Naive thymus-derived CD4-positive, alpha-beta T cell (primary cell): ENCODE results near the gene DDX49. TPM values are rescaled to one million over a fixed set of nuclear protein-coding genes. Genes with fewer than 3 reads are reported as not detected.

Source experiments
- ATAC-seq: fragments of 150-1000 bp; cut with Tn5 transposase; 2 replicates; pipeline ENCODE4 v1.10.0; 2021; ENCODE audit warnings: mild to moderate bottlenecking, moderate library complexity
- CTCF ChIA-PET: fragments of 350-600 bp; sonication (Branson Sonifier 250); formaldehyde crosslinking; loops from one replicate; lab custom pipeline; 2021; ENCODE audit warnings: antibody characterized with exemption; lab: Charles Lee
- POLR2A ChIA-PET: fragments of 350-600 bp; sonication (Branson Sonifier 250); formaldehyde crosslinking; loops from one replicate; lab custom pipeline; 2021; ENCODE audit warnings: antibody characterized with exemption, inconsistent platforms; lab: Charles Lee
- DNase-seq, 9 donors: peaks; one replicate each; pipeline versions ENCODE4 v3.0.0 to v3.0.0-alpha.2; 2020 to 2022; ENCODE audit warnings: mixed read lengths in 1 of 9
- H3K27ac ChIP-seq: one replicate; pipeline ENCODE4 v1.7.0; 2013; ENCODE audit warnings: mild to moderate bottlenecking, low read depth, low read length, moderate library complexity
- H3K27me3 ChIP-seq, 2 donors: one replicate each; pipeline ENCODE4 v1.7.0; 2013; ENCODE audit warnings: low read length in 2 of 2, mild to moderate bottlenecking in 2 of 2, moderate library complexity in 2 of 2; ENCODE audit not compliant: control insufficient read depth in 2 of 2, insufficient read depth in 2 of 2
- H3K36me3 ChIP-seq, 3 experiments: 1 replicate in 2 of 3; 2 replicates in 1 of 3; pipeline ENCODE4 v1.7.0; 2013; ENCODE audit warnings: low read length in 3 of 3, mild to moderate bottlenecking in 3 of 3, moderate library complexity in 1 of 3; ENCODE audit not compliant: insufficient read depth in 3 of 3, control insufficient read depth in 2 of 3
- H3K4me1 ChIP-seq, 2 donors: one replicate each; pipeline ENCODE4 v1.7.0; 2013; ENCODE audit warnings: low read length in 2 of 2, mild to moderate bottlenecking in 2 of 2, moderate library complexity in 1 of 2; ENCODE audit not compliant: control insufficient read depth in 2 of 2, insufficient read depth in 2 of 2
- H3K4me3 ChIP-seq: 2 replicates; pipeline ENCODE4 v1.7.0; 2013; ENCODE audit warnings: mild to moderate bottlenecking, low read length
- H3K9me3 ChIP-seq, 3 experiments: 1 replicate in 2 of 3; 2 replicates in 1 of 3; pipeline ENCODE4 v1.7.0; 2013; ENCODE audit warnings: low read length in 3 of 3; ENCODE audit not compliant: control insufficient read depth in 2 of 3
- H3K27ac Mint-ChIP-seq, 9 donors: one replicate each; pipeline ENCODE4 v1.8.0; 2020 to 2022; ENCODE audit warnings: mixed read lengths in 9 of 9, mild to moderate bottlenecking in 8 of 9, moderate library complexity in 5 of 9, inconsistent platforms in 2 of 9
- H3K27me3 Mint-ChIP-seq, 5 donors: one replicate each; pipeline ENCODE4 v1.8.0; 2021 to 2022; ENCODE audit warnings: mixed read lengths in 5 of 5, mild to moderate bottlenecking in 1 of 5
- H3K36me3 Mint-ChIP-seq, 5 donors: one replicate each; pipeline ENCODE4 v1.8.0; 2020 to 2022; ENCODE audit warnings: mixed read lengths in 5 of 5, mild to moderate bottlenecking in 3 of 5, inconsistent platforms in 1 of 5
- H3K4me1 Mint-ChIP-seq, 7 donors: one replicate each; pipeline ENCODE4 v1.8.0; 2020 to 2022; ENCODE audit warnings: mixed read lengths in 7 of 7, mild to moderate bottlenecking in 3 of 7, inconsistent platforms in 1 of 7
- H3K4me3 Mint-ChIP-seq, 10 donors: one replicate each; pipeline ENCODE4 v1.8.0; 2020 to 2022; ENCODE audit warnings: mild to moderate bottlenecking in 10 of 10, mixed read lengths in 10 of 10, moderate library complexity in 6 of 10, inconsistent platforms in 2 of 10
- H3K9me3 Mint-ChIP-seq, 11 donors: one replicate each; pipeline ENCODE4 v1.8.0; 2020 to 2022; ENCODE audit warnings: mixed read lengths in 11 of 11, mild to moderate bottlenecking in 4 of 11, inconsistent platforms in 1 of 11, moderate library complexity in 1 of 11
- intact Hi-C, 2 donors: fragments of 100-400 bp; cut with micrococcal nuclease; formaldehyde crosslinking; loops; one replicate each; pipeline ENCODE4 v1.15.1; 2023
- polyA plus RNA-seq, 2 donors: library from polyadenylated mRNA; unstranded; fragments of 300-500 nt; fragmentation: Illumina TruSeq; gene quantifications; one replicate each; pipeline ENCODE4 v1.2.3, GENCODE V29; 2021
- total RNA-seq, 6 experiments: library from RNA in 5 of 6; stranded (reverse) in 5 of 6; gene quantifications; 1 replicate in 5 of 6; 2 replicates in 1 of 6; pipeline ENCODE4 v1.2.3 and lab custom pipeline; 2021 to 2026

The DDX49 gene
- total and polyA plus RNA-seq, 7 experiments from 2014 or later: 19.9 to 63.2 (median 50.2) TPM

DNA sequence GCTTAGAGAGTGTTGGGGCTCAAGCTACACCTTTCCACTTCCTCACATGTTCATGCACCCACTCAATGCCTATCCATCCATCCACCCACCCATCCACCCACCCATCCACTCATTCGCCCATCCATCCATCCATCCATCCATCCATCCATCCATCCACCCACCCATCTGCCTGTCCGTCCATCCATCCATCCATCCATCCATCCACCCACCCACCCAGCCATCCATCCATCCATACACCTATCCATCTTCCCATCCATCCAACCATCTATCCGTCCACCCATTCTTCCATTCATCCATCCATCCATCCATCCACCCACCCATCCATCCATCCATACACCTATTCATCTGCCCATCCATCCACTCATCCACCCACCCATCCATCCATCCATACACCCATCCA, 34.6 kb downstream of the DDX49 start:
- POLR2A ChIA-PET: no interaction called here
- peaks cover 0 to 2% (median 0%) of the 10 kb centered on the region in 7 donors for H3K4me1 Mint-ChIP-seq

DNA sequence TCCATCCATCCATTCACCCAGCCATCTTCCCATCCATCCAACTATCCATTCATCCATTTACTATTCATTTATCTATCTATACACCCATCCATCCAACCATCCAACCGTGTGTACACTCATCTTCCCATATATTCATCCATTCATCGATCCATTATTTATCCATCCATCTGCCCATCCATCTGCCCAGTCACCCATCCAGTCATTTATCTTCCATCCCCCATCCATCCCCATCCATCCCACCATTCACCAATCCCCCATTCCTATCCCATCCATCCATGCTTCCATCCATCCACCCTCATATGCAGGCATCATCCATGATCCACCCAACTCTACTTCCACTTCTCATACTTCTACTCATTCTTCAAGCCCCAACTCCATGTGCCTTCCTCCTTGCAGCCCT, 35.5 kb downstream of the DDX49 start:
- ChIA-PET POLR2A (no interaction called here), CTCF (no interaction called here)
- H3K4me1 Mint-ChIP-seq: peaks cover 0 to 2% (median 0%) of the 10 kb centered on the region in 7 donors
- Histone ChIP-seq H3K36me3 (no peaks in the 10 kb centered on the region), H3K4me3 (no peak overlapping the region), H3K9me3 (no peaks in the 10 kb centered on the region), H3K27me3 (no peaks in the 10 kb centered on the region), H3K4me1 (no peaks in the 10 kb centered on the region), H3K27ac (no peak overlapping the region)
- ATAC-seq: no peak
- no peak overlapping the region for H3K4me3 Mint-ChIP-seq
- DNase-seq: no peak
- H3K9me3 Mint-ChIP-seq: peaks cover 0 to 11% (median 0%) of the 10 kb centered on the region in 11 donors
- intact Hi-C loops: no loop called here
- H3K36me3 Mint-ChIP-seq: no peaks in the 10 kb centered on the region
- no peaks in the 10 kb centered on the region for H3K27me3 Mint-ChIP-seq
- H3K27ac Mint-ChIP-seq: no peak overlapping the region

More for the DNA sequence above, 34.6 kb downstream of the DDX49 start:
- no peaks in the 10 kb centered on the region for H3K9me3 ChIP-seq
- H3K9me3 Mint-ChIP-seq: peaks cover 0 to 11% (median 0%) of the 10 kb centered on the region in 11 donors
- DNase-seq (no peak), ATAC-seq (no peak)
- H3K36me3 Mint-ChIP-seq: no peaks in the 10 kb centered on the region
- H3K4me3 ChIP-seq: no peak overlapping the region
- no peaks in the 10 kb centered on the region for H3K27me3 ChIP-seq
- no peak overlapping the region for H3K27ac ChIP-seq
- no peak overlapping the region for H3K4me3 Mint-ChIP-seq
- H3K36me3 ChIP-seq: no peaks in the 10 kb centered on the region
- no peaks in the 10 kb centered on the region for H3K4me1 ChIP-seq
- H3K27me3 Mint-ChIP-seq: no peaks in the 10 kb centered on the region
- intact Hi-C loops: no loop called here
- no peak overlapping the region for H3K27ac Mint-ChIP-seq
- CTCF ChIA-PET: no interaction called here

DNA sequence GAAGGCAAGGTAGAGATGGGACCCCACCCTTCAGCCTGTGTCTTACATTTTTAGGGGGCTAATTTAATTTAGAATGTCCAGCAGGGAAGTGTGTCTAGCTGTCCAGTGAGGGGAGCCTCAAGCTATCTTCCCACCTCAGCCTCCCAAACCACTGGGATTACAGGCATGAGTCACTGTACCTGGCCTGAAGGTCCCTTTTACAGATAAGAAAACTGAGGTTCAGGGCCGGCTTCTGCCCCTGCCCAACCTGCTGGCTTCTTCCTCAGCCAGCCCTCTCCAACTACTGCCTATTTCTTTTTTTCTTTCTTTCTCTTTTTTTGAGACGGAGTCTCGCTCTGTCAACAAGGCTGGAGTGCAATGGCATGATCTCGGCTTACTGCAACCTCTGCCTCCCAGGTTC, 40.9 kb downstream of the DDX49 start:
- H3K36me3 Mint-ChIP-seq: no peaks in the 10 kb centered on the region
- intact Hi-C loops: no loop called here

DNA sequence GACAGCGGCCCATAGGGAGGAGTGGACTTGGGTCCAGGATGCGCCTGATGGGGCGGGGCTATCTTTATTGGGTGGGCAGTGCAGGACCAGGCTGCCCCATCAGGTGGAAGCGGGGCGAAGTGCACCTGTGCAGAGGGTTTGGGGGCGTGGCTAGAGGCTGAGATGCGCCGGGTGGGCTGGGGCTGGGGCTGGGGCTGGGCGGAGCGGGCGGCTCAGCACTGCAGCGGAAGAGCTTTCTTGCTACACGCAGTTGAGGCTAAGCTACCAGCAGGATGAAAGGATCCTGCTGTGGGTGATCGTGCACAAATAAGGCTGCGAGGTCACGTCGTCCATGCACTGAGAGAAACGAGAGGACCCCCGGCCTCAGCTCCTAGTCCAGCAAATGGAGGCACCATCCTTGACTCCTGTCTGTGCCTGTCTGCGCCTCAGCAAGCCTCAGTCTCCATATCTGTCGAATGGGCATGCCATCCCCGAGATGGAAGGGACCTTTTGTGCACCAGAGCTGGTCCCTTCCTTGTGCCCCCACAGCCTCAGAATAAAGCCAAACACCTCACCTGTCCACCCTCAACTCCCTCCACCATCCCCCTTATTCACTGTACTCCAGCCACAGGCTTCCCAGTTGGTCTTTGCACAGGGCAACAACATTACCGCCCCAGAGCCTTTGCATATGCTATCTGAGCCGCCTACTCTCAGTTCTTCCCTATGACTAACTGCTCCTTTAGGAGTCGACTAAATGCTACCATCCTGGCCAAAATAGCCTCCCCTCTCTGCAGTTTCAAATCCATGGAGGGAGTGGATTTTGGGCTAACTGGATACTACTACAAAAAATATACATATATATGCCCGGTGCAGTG, 42.5 kb downstream of the DDX49 start:
- ChIA-PET CTCF (no interaction called here), POLR2A (no interaction called here)
- Mint-ChIP-seq H3K4me3 (peak overlapping the region in 7 of 10 donors; percentile 10 to 74 (median 43)), H3K36me3 (no peaks in the 10 kb centered on the region), H3K27ac (peak overlapping the region in 1 of 9 donors; percentile 78), H3K4me1 (peaks cover 11 to 14% (median 12%) of the 10 kb centered on the region in 7 donors), H3K9me3 (no peaks in the 10 kb centered on the region), H3K27me3 (peaks cover 0 to 14% (median 11%) of the 10 kb centered on the region in 5 donors)
- intact Hi-C loops: no loop called here
- no peak overlapping the region for H3K4me3 ChIP-seq
- peak; percentile 60 for ATAC-seq
- no peaks in the 10 kb centered on the region for H3K36me3 ChIP-seq
- DNase-seq: peak in 2 of 9 donors; percentile 8 to 21
- H3K4me1 ChIP-seq: peaks cover 0 to 4% of the 10 kb centered on the region in 2 donors
- no peaks in the 10 kb centered on the region for H3K27me3 ChIP-seq
- no peaks in the 10 kb centered on the region for H3K9me3 ChIP-seq
- no peak overlapping the region for H3K27ac ChIP-seq

More for the DNA sequence above, 40.9 kb downstream of the DDX49 start:
- no peak for DNase-seq
- no peaks in the 10 kb centered on the region for H3K9me3 Mint-ChIP-seq
- Histone ChIP-seq H3K27me3 (no peaks in the 10 kb centered on the region), H3K27ac (no peak overlapping the region), H3K9me3 (no peaks in the 10 kb centered on the region), H3K4me3 (no peak overlapping the region), H3K36me3 (no peaks in the 10 kb centered on the region), H3K4me1 (peaks cover 0 to 4% of the 10 kb centered on the region in 2 donors)
- ChIA-PET CTCF (no interaction called here), POLR2A (no interaction called here)
- no peak for ATAC-seq
- peaks cover 0 to 14% (median 11%) of the 10 kb centered on the region in 5 donors for H3K27me3 Mint-ChIP-seq
- no peak overlapping the region for H3K27ac Mint-ChIP-seq
- H3K4me1 Mint-ChIP-seq: peaks cover 11 to 14% (median 12%) of the 10 kb centered on the region in 7 donors
- H3K4me3 Mint-ChIP-seq: no peak overlapping the region

DNA sequence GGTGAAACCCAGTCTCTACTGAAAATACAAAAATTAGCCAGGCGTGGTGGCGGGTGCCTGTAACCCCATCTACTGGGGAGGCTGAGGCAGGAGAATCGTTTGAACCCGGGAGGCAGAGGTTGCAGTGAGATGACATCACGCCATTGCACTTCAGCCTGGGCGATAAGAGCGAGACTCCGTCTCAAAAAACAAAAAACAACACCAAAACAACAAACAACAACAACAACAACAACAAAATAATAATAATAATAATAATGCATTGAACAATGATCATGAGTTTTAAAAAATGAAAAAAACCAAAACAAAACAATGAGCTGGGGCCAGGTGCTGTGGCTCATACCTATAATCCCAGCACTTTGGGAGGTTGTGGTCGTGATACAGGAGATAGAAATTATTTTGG, 44.6 kb downstream of the DDX49 start:
- intact Hi-C loops: no loop called here
- ATAC-seq (no peak), DNase-seq (no peak)
- peaks cover 11 to 14% (median 12%) of the 10 kb centered on the region in 7 donors for H3K4me1 Mint-ChIP-seq
- H3K36me3 Mint-ChIP-seq: no peaks in the 10 kb centered on the region
- Histone ChIP-seq H3K4me1 (peaks cover 0 to 4% of the 10 kb centered on the region in 2 donors), H3K4me3 (no peak overlapping the region), H3K27ac (no peak overlapping the region), H3K9me3 (no peaks in the 10 kb centered on the region), H3K36me3 (no peaks in the 10 kb centered on the region), H3K27me3 (no peaks in the 10 kb centered on the region)
- H3K4me3 Mint-ChIP-seq: no peak overlapping the region
- H3K27ac Mint-ChIP-seq: no peak overlapping the region
- H3K9me3 Mint-ChIP-seq: peaks cover 0 to 3% (median 0%) of the 10 kb centered on the region in 11 donors
- POLR2A ChIA-PET: no interaction called here
- H3K27me3 Mint-ChIP-seq: peaks cover 0 to 19% (median 11%) of the 10 kb centered on the region in 5 donors
- CTCF ChIA-PET: no interaction called here

DNA sequence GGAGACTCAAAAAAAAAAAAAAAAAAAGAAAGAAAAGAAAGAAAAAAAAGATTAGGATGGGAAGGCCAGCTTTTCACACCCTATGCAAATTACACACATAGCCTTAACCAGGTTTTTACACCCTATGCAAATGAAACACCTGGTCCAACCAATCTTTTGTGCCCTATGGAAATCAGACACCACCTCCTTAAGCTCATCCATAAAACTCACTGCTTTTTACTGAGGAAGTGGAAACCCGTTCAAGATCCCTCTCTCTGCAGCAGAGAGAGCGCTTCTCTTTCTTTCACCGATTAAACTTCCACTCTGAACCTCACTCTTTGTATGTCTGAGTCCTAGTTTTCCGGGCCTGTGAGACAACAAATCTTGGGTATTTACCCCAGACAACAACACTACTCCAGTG, 46.8 kb downstream of the DDX49 start:
- Histone ChIP-seq H3K27ac (no peak overlapping the region), H3K27me3 (no peaks in the 10 kb centered on the region), H3K36me3 (no peaks in the 10 kb centered on the region), H3K4me1 (peaks cover 0 to 4% of the 10 kb centered on the region in 2 donors), H3K9me3 (no peaks in the 10 kb centered on the region), H3K4me3 (no peak overlapping the region)
- no peak overlapping the region for H3K27ac Mint-ChIP-seq
- H3K4me1 Mint-ChIP-seq: peaks cover 10 to 12% (median 11%) of the 10 kb centered on the region in 7 donors
- H3K4me3 Mint-ChIP-seq: no peak overlapping the region
- no peaks in the 10 kb centered on the region for H3K36me3 Mint-ChIP-seq
- H3K27me3 Mint-ChIP-seq: peaks cover 0 to 18% (median 9%) of the 10 kb centered on the region in 5 donors
- ChIA-PET POLR2A (no interaction called here), CTCF (no interaction called here)
- intact Hi-C loops: no loop called here
- H3K9me3 Mint-ChIP-seq: peaks cover 0 to 3% (median 0%) of the 10 kb centered on the region in 11 donors
- ATAC-seq (no peak), DNase-seq (no peak)
